OCI-LY7 (cell line): Measurements from ENCODE around the gene UBA7.

Experiments used
- CTCF ChIP-seq: fragments of 200-600 bp; sonication (generic); conservative IDR thresholded peaks from 2 replicates; pipeline ENCODE4 v1.5.1; 2014; ENCODE audit warnings: mild to moderate bottlenecking, antibody characterized with exemption, low read length, moderate library complexity, mixed read lengths
- EZH2phosphoT487 ChIP-seq: fragments of 200-600 bp; sonication (generic); IDR thresholded peaks from 2 replicates; pipeline ENCODE4 v1.6.1; 2018; ENCODE audit warnings: low read depth, borderline replicate concordance, mild to moderate bottlenecking, mixed run types, antibody characterized with exemption, low read length, moderate library complexity, mixed read lengths

- no peak for TF ChIP-seq CTCF
- TF ChIP-seq EZH2phosphoT487: no peak
These were observed 56.6 kb downstream of the UBA7 start for GRCh38 chr3:49757197-49757596.
